AG09319 (cell line): ENCODE data around the gene XNDC1N.

ENCODE experiments used
- DNase-seq: peaks from one replicate; pipeline ENCODE4 v3.0.0-alpha.2; 2010; ENCODE audit warnings: low read depth; ENCODE audit errors: extremely low read depth
- CTCF ChIP-seq: IDR thresholded peaks from 2 replicates; pipeline ENCODE4 v1.5.1; 2011; ENCODE audit warnings: low read depth, mild to moderate bottlenecking, inconsistent platforms, low read length, moderate library complexity

XNDC1N gene

GRCh38 chr11:71927820-71928736 lies at the start of gene XNDC1N:
XNDC1N (minus strand) TSS chr11:71928594; CDS start chr11:71923353, 5,241 bp downstream.
- TF ChIP-seq CTCF, result no peak

GRCh38 chr11:71977743-71978418 lies 49.5 kb upstream of the XNDC1N start:
- TF ChIP-seq CTCF, result peak; percentile 73
- DNase-seq, result peak; percentile 20

More at GRCh38 chr11:71927820-71928736, at the start of gene XNDC1N:
- DNase-seq, result peak; percentile 50

- DNase-seq, result no peak
- no peak for TF ChIP-seq CTCF
These were observed 48.7 kb upstream of the XNDC1N start for GRCh38 chr11:71977090-71977489.

- DNase-seq, result no peak
- no peak for TF ChIP-seq CTCF
These were observed 48.2 kb upstream of the XNDC1N start for GRCh38 chr11:71976551-71976950.

GRCh38 chr11:71971680-71972079 lies 43.3 kb upstream of the XNDC1N start:
- TF ChIP-seq CTCF, result no peak
- no peak for DNase-seq

GRCh38 chr11:71964641-71965040 lies 36.2 kb upstream of the XNDC1N start:
- DNase-seq, result no peak
- TF ChIP-seq CTCF, result no peak

GRCh38 chr11:71963468-71963867 lies 35.1 kb upstream of the XNDC1N start:
- DNase-seq, result no peak
- TF ChIP-seq CTCF, result no peak
